H54 (cell line): Measurements from ENCODE around the gene MSI1.

Experiments
- DNase-seq: peaks from one replicate; pipeline ENCODE4 v3.0.0; 2011; ENCODE audit warnings: low spot score, mixed read lengths; ENCODE audit not compliant: insufficient read length
- FAIRE-seq: peaks from 3 replicates; lab custom pipeline; 2011; peaks lifted over from hg19 to GRCh38; lab: Jason Lieb, UNC
- POLR2A ChIP-seq: IDR thresholded peaks from 2 replicates; pipeline ENCODE4 v1.6.1; 2011; ENCODE audit warnings: low read depth, mild to moderate bottlenecking, low read length

The MSI1 gene

DNA sequence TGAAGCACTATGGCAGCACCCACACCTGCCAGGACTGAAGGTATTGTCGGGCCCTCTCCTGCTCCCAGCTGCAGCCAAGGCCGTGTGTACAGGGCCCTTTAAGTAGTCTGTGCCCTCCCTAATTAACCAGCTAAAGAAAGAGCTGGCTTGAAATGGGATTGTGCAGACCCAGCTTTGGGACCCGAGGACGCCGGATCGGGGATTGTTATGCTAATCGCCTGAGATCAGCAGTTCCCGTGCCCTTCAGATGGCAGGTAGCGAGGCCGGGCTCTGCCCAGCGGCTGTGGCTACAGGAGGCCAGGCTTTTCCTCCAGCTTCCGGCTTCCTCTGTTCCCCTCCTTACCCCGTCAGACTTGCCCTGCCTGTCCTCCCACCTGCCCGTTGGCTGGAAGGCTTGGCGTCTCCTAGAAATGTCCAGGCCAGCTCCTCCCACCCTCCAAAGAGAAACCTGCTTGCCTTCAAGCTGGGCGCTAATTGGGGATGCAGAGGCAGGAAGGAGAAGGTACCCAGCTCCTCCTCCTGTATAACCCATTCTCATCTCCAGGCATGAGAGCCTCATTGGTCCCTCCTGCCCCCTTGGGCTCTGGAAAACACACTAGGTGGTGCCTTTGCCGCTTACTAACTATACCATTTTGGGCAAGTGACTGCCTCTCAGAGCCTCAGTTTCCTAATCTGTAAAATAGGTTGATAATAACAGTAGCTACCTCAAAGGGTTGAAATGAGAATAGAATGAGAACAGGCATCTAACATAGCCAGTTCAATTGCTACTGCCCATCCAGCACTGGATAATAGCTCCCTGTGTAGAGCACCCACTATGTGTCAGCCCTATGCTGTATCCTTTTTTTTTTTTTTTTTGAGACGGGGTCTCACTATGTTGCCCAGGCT, 25.8 kb upstream of the MSI1 start:
- DNase-seq (no peak), FAIRE-seq (no peak)
- TF ChIP-seq POLR2A = no peak

GRCh38 chr12:120390540-120391120, 21.7 kb upstream of the MSI1 start:
- no peak for FAIRE-seq
- no peak for TF ChIP-seq POLR2A
- DNase-seq = no peak

GRCh38 chr12:120388691-120389481, 19.9 kb upstream of the MSI1 start:
- TF ChIP-seq POLR2A = no peak
- no peak for FAIRE-seq
- no peak for DNase-seq

DNA sequence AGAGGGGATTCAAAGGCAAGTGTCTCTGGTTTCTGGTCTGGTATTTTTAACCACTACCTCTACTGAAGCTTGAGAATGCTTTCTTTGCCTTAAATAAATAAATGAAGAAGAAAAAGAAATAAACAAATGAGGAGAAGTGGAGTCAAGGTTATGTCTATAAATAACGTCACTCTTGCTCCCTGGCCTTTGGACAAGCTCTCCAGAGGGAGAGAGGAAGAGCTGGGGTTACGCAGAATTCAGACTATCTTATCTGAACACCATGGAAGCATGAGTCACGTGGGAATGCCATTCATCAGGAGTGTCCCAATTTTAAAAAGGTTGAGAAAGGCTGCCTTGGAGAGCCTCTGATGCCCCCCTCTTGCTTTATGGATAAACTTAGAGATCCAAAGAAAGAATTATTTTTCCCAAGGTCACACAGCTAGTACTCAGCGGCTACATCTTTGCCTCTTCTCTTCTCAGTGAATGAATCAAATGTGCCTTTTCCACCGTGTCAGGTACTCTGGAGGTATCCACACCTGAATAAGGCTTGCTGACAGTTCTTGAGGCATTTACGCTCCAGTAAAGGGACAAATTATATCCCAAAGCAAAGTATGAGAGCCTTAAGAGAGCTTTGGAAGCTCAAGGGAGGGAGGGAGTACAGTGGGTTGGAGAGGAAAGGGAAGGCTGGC, 12.9 kb upstream of the MSI1 start:
- DNase-seq (no peak), FAIRE-seq (no peak)
- TF ChIP-seq POLR2A = no peak

DNA sequence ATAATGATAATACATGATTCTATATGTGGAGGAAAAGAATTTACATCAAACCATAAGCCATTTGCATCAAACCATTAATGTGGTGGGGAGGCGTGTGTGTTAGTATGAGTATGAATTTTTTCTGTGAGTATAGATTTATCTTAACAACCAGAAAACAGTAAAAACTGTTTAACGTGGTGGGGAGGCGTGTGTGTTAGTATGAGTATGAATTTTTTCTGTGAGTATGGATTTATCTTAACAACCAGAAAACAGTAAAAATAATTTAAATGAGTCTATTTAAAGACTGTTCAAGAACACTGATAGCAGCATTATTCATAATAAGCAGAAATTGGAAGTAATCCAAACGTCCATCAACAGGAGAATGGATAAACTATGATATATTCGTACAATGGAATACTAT, 9.1 kb upstream of the MSI1 start:
- no peak for FAIRE-seq
- TF ChIP-seq POLR2A = no peak
- no peak for DNase-seq

GRCh38 chr12:120377611-120378010, 8.6 kb upstream of the MSI1 start:
- no peak for FAIRE-seq
- DNase-seq = no peak
- TF ChIP-seq POLR2A = no peak

DNA sequence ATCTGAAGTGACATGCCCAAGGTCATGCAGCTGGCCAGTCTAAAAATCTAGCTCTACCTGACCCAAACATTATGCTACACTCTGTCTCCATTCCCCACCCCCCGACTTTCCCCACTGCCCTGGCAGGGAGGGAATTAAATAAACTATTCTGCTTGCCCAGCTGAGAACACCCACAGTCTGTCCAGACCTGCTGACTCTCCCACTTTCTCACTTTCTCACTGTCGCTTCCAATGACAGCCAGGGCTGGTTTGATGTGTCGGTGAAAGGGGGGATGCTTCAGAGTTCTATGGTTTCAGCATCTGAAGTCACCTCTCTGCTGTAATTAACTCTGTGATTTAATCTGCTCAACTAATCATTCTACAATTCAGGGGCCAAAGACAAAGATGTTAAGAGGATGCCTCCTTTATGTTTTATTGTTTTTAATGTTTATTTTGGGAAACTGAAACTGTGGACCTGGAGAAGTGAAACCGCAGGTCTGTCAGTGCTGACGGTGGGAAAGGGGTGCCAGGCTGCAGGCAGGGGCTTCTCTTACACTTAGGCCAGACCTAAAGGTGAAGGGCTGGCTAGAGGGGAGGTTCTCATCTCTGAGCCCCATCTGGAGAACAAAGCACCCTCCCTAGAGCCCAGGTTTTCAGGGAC, 8.1 kb upstream of the MSI1 start:
- no peak for TF ChIP-seq POLR2A
- FAIRE-seq (no peak), DNase-seq (no peak)

- TF ChIP-seq POLR2A = no peak
- FAIRE-seq (peak; percentile 15), DNase-seq (no peak)
These were observed 7.5 kb upstream of the MSI1 start for GRCh38 chr12:120376416-120376815.

DNA sequence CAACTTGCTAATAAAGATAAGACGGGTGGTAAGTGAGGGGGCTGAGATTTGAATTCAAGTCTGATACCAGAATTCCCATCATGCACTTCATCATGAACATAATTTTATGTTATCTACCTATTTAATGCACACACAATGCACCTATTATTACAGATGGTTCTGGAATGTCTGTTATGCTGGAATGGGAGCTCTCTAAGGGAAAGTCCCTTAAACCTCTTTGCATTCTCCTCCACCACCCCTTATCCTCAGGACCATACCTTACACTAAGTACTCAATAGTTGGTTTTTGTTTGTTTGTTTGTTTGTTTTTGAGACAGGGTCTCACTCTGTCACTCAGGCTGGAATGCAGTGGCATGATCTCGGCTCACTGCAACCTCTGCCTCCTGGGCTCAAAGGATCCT, 7.0 kb upstream of the MSI1 start:
- TF ChIP-seq POLR2A = no peak
- FAIRE-seq = no peak
- DNase-seq = no peak

GRCh38 chr12:120373683-120374082, 4.7 kb upstream of the MSI1 start:
- no peak for TF ChIP-seq POLR2A
- no peak for FAIRE-seq
- no peak for DNase-seq

- no peak for TF ChIP-seq POLR2A
- FAIRE-seq (no peak), DNase-seq (no peak)
These were observed 1.6 kb upstream of the MSI1 start for GRCh38 chr12:120370343-120371243.

GRCh38 chr12:120369603-120370342, 809 bp upstream of the MSI1 start:
- TF ChIP-seq POLR2A = no peak
- no peak for DNase-seq
- no peak for FAIRE-seq
